Common myeloid progenitor, CD34-positive (primary cell): ENCODE measurements around the gene CYB5B.

Experiments used
- CTCF ChIA-PET: fragments of 350-600 bp; sonication (Branson Sonifier 250); formaldehyde crosslinking; loops from one replicate; lab custom pipeline; 2021; ENCODE audit warnings: antibody characterized with exemption; lab: Charles Lee
- POLR2A ChIA-PET: fragments of 350-600 bp; sonication (Branson Sonifier 250); formaldehyde crosslinking; loops from one replicate; lab custom pipeline; 2021; ENCODE audit warnings: antibody characterized with exemption; lab: Charles Lee
- DNase-seq, 3 donors: peaks; one replicate each; pipeline versions ENCODE4 v3.0.0 to v3.0.0-alpha.2; 2013
- H3K27ac ChIP-seq, 2 experiments: 1 replicate in 1 of 2; 2 replicates in 1 of 2; pipeline ENCODE4 v1.7.0; 2013; ENCODE audit warnings: inconsistent platforms in 2 of 2, low read length in 2 of 2, mild to moderate bottlenecking in 2 of 2, low read depth in 1 of 2, moderate library complexity in 1 of 2; ENCODE audit not compliant: severe bottlenecking in 2 of 2, insufficient read depth in 1 of 2, poor library complexity in 1 of 2
- H3K27me3 ChIP-seq, 5 experiments: replicated peaks in 2 of 5; 1 replicate in 3 of 5; 2 replicates in 2 of 5; pipeline versions ENCODE4 v1.6.1 to v1.7.0; 2013; ENCODE audit warnings: low read length in 4 of 5, mild to moderate bottlenecking in 2 of 5, moderate library complexity in 2 of 5, inconsistent platforms in 1 of 5; ENCODE audit not compliant: insufficient read depth in 5 of 5, control insufficient read depth in 4 of 5
- H3K36me3 ChIP-seq, 4 experiments: 1 replicate in 2 of 4; 2 replicates in 2 of 4; pipeline versions ENCODE4 v1.6.1 to v1.7.0; 2013; ENCODE audit warnings: low read length in 3 of 4, control low read depth in 1 of 4, mild to moderate bottlenecking in 1 of 4; ENCODE audit not compliant: control insufficient read depth in 4 of 4, insufficient read depth in 4 of 4
- H3K4me1 ChIP-seq, 4 experiments: 1 replicate in 3 of 4; 2 replicates in 1 of 4; pipeline versions ENCODE4 v1.6.1 to v1.7.1; 2013; ENCODE audit warnings: low read length in 3 of 4, mild to moderate bottlenecking in 3 of 4, control low read depth in 1 of 4, inconsistent platforms in 1 of 4, moderate library complexity in 1 of 4; ENCODE audit not compliant: control insufficient read depth in 4 of 4, insufficient read depth in 4 of 4; ENCODE audit errors: control extremely low read depth in 1 of 4
- H3K4me3 ChIP-seq, 7 experiments: 1 replicate in 4 of 7; 2 replicates in 3 of 7; pipeline versions ENCODE4 v1.5.1 to v1.7.0; 2013; ENCODE audit warnings: mild to moderate bottlenecking in 7 of 7, low read length in 6 of 7, moderate library complexity in 6 of 7, inconsistent platforms in 2 of 7, low read depth in 2 of 7, control low read depth in 1 of 7; ENCODE audit not compliant: insufficient read depth in 4 of 7, control insufficient read depth in 1 of 7; ENCODE audit errors: extremely low read depth in 1 of 7
- H3K9me3 ChIP-seq, 5 experiments: 1 replicate in 4 of 5; 2 replicates in 1 of 5; pipeline versions ENCODE4 v1.6.1 to v1.7.1; 2013; ENCODE audit warnings: low read length in 4 of 5, mild to moderate bottlenecking in 2 of 5, inconsistent platforms in 1 of 5, low read depth in 1 of 5, moderate library complexity in 1 of 5; ENCODE audit not compliant: control insufficient read depth in 4 of 5, insufficient read depth in 2 of 5; ENCODE audit errors: control extremely low read depth in 1 of 5
- WGBS: methylation state at CpG from one replicate; pipeline ENCODE4 v1.1.5; 2013; ENCODE audit not compliant: insufficient coverage; 5-methylcytosine and 5-hydroxymethylcytosine counted together

CYB5B gene

DNA sequence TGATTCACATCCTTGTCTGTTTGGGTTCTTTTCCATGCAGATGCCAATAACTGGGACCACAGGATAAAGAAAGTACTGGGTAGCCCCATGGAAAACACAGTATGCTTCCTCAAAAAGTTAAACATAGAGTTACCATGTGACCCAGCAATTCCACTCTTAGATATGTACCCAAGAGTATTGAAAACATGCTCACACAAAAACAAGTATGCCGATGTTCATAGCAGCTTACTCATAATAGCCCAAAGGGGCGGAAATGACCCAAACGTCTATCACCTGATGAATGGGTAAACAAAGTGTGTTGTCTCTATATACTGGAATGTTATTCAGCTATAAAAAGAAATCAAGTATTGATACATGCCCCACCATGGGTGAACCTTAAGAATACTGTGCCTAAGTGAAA lies 55.4 kb downstream of the CYB5B start:
- 100% methylated on average over 1 of the region's 3 CpGs for WGBS
- CTCF ChIA-PET: interaction anchor here (0.9 kb wide), 1 partner anchor 85 kb away, joined by 3 read pairs; no protein-coding TSS in a partner anchor

DNA sequence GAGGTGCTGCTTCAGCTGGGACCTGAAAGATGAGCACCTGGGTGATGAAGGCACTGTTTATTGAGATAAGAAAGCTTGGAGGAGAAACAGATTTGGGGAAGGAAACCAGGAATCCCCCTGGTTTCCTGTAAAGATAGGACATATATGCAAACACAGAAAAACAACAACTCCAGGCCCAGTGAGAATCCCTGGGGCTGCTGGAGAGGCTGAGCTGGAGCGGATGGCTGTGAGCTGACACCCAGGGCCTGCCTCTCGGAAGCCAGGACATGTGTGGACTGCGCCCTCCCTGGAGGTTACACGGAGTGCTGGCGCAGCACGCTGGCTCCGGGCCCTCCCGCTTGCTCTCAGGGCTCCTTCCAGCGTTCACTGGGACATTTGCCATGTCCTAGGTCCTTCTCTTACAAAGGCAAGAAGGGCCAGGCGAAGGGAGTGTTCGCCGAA lies 57.5 kb downstream of the CYB5B start:
- 46% methylated on average over 9 of the region's 12 CpGs for WGBS
- Histone ChIP-seq H3K4me1 (peaks cover 13 to 42% (median 32%) of the 10 kb centered on the region in 4 experiments), H3K4me3 (peak overlapping the region in 2 of 7 experiments; percentile 24 to 34), H3K36me3 (no peaks in the 10 kb centered on the region), H3K27me3 (no peaks in the 10 kb centered on the region), H3K9me3 (peaks cover 0 to 3% (median 0%) of the 10 kb centered on the region in 5 experiments), H3K27ac (no peak overlapping the region)
- ChIA-PET CTCF (interaction anchor here (0.8 to 1.6 kb wide), 4 partner anchors 13 to 88 kb away, joined by 3 to 4 read pairs (median 3); no protein-coding TSS in a partner anchor), POLR2A (interaction anchor here (0.6 to 1.6 kb wide), 3 partner anchors 14 to 95 kb away, joined by 3 to 5 read pairs (median 3); no protein-coding TSS in a partner anchor)
- peak; percentile 36 to 60 (median 45) for DNase-seq

More for the DNA sequence above, 55.4 kb downstream of the CYB5B start:
- no peak for DNase-seq
- H3K36me3 ChIP-seq: no peaks in the 10 kb centered on the region
- H3K4me1 ChIP-seq: peaks cover 15 to 52% (median 40%) of the 10 kb centered on the region in 4 experiments
- H3K9me3 ChIP-seq: peaks cover 0 to 3% (median 0%) of the 10 kb centered on the region in 5 experiments
- H3K4me3 ChIP-seq: no peak overlapping the region
- POLR2A ChIA-PET: no interaction called here
- no peaks in the 10 kb centered on the region for H3K27me3 ChIP-seq
- no peak overlapping the region for H3K27ac ChIP-seq

DNA sequence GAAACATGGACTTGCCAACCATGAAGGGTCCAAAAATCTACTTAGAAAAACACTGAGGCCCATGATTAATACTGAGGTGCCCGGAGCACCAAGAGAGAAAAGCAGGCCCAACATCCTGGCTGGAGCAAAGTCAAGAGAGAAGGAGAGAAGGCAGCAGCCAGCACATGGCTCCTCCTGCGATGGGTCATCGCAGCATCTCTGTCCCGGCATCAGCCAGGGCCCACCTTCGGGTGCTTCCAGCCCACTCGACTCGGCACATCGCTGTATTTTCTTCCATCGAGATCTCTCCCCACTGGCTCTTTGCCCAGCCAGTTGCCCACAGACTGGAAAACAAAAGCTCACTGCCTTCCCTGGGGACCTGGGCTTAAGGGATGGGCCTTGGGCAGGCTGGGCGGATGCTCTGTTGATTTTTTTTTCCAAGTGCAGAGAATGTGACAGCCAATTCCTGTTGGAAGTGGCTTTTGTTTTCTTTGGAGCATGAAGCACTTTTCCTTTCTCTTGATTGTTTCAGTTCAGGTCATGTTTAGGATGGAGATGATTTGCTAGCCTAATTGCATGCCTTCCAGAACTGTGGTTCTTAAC lies 58.1 kb downstream of the CYB5B start:
- H3K9me3 ChIP-seq: peaks cover 0 to 3% (median 0%) of the 10 kb centered on the region in 5 experiments
- no peaks in the 10 kb centered on the region for H3K36me3 ChIP-seq
- H3K4me3 ChIP-seq: peak overlapping the region in 1 of 7 experiments; percentile 8
- ChIA-PET POLR2A (interaction anchor here (0.6 to 1.6 kb wide), 3 partner anchors 23 to 96 kb away, joined by 3 to 5 read pairs (median 3); no protein-coding TSS in a partner anchor), CTCF (interaction anchor here (1.2 to 1.6 kb wide), 3 partner anchors 12 to 89 kb away, joined by 3 to 4 read pairs (median 3); no protein-coding TSS in a partner anchor)
- H3K27ac ChIP-seq: no peak overlapping the region
- WGBS: 88% methylated on average over 10 of the region's 10 CpGs
- H3K27me3 ChIP-seq: no peaks in the 10 kb centered on the region
- peaks cover 7 to 37% (median 26%) of the 10 kb centered on the region in 4 experiments for H3K4me1 ChIP-seq
- no peak for DNase-seq

DNA sequence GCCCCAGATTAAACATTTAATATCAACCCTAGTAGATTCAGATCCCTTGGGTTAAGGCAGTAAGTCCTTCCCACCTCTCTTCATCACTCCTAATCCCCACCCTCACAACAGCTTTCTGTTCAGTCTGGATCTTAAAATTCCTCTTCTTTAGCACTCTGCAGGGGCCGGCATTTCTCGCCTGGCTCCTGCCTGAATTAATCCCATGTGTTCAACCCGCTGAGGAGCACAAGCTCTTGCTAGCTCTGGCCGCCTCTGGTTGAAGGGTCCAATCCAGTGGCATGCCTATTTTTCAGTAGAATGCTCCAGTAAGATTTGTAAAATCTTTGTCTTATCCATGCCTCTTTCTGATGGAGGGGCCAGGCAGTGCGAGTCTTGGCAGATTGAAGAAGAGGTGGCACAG lies 59.2 kb downstream of the CYB5B start:
- WGBS: 95% methylated on average over 4 of the region's 5 CpGs
- DNase-seq: no peak
- CTCF ChIA-PET: no interaction called here
- Histone ChIP-seq H3K27me3 (no peaks in the 10 kb centered on the region), H3K27ac (no peak overlapping the region), H3K4me1 (peaks cover 3 to 31% (median 20%) of the 10 kb centered on the region in 4 experiments), H3K4me3 (no peak overlapping the region), H3K36me3 (no peaks in the 10 kb centered on the region), H3K9me3 (peaks cover 0 to 3% (median 0%) of the 10 kb centered on the region in 5 experiments)
- POLR2A ChIA-PET: interaction anchor here (0.6 kb wide), 1 partner anchor 12 kb away, joined by 3 read pairs; no protein-coding TSS in a partner anchor

DNA sequence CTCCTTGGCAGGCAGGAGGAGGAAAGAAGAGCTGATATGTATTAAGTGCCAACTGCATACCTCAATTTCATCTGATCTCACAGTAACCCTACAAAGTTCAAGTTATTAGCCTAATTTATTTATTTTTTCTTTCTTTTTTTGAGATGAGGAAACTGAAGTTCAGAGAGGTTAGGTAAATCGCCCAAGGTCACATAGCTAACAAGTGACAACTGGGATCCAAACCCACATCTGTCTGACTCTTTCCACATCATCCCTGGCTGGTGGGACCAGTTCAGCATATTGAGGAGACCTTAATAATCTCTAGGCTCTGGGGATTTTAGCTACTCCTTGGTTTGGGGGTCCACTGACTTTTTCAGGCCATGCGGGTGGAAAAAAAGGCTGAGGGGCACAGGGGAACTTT lies 60.9 kb downstream of the CYB5B start:
- no peak overlapping the region for H3K27ac ChIP-seq
- peaks cover 3 to 23% (median 18%) of the 10 kb centered on the region in 4 experiments for H3K4me1 ChIP-seq
- H3K9me3 ChIP-seq: no peaks in the 10 kb centered on the region
- no peaks in the 10 kb centered on the region for H3K36me3 ChIP-seq
- no peak for DNase-seq
- WGBS: no CpG with 5 or more reads among the region's 2 CpGs
- POLR2A ChIA-PET: no interaction called here
- no peaks in the 10 kb centered on the region for H3K27me3 ChIP-seq
- CTCF ChIA-PET: interaction anchor here (1.0 to 1.6 kb wide), 2 partner anchors 9 to 79 kb away, joined by 3 read pairs; no protein-coding TSS in a partner anchor
- H3K4me3 ChIP-seq: no peak overlapping the region

DNA sequence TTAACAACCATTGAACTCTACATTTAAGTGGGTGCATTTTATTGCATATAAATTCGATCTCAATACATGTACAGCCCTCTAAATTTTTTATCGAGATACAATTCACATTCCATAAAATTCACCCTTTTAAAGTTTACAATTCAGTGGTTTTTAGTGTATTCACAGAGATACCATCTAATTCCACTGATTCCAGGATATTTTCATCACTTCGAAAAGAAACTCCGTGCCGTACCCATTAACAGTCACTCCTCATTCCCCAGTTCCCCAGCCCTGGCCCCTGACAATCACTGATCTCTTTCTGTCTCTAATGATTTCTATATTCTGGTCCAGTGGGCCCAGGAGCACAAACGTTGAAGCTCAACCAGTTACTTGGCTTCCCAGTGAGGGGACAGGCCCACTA lies 61.4 kb downstream of the CYB5B start:
- no peak overlapping the region for H3K4me3 ChIP-seq
- 97% methylated on average over 5 of the region's 6 CpGs for WGBS
- CTCF ChIA-PET: interaction anchor here (1.0 to 1.6 kb wide), 2 partner anchors 9 to 78 kb away, joined by 3 read pairs; no protein-coding TSS in a partner anchor
- H3K9me3 ChIP-seq: no peaks in the 10 kb centered on the region
- H3K4me1 ChIP-seq: peaks cover 3 to 20% (median 16%) of the 10 kb centered on the region in 4 experiments
- DNase-seq: no peak
- no peak overlapping the region for H3K27ac ChIP-seq
- H3K36me3 ChIP-seq: no peaks in the 10 kb centered on the region
- H3K27me3 ChIP-seq: no peaks in the 10 kb centered on the region
- POLR2A ChIA-PET: no interaction called here

DNA sequence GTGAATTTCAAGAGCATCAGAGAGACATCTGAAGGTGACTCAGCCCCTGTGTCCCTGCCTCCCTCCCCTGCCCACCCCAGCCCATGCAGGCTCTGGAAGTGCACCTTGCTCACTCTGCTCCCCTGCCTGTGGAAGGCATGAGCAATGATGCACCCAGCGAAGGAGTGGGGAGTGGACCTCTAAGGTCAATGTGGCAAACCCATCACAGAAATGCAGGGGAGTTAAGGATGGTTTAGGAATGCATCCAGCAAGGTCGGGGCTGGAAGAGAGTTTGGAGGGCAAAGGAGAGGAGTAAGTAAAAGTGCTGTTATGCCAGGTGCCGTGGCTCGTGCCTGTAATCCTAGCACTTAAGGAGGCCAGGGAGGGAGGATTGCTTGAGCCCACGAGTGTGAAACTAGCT lies 61.9 kb downstream of the CYB5B start:
- no peak for DNase-seq

More for the DNA sequence above, 61.9 kb downstream of the CYB5B start:
- peaks cover 3 to 15% (median 12%) of the 10 kb centered on the region in 4 experiments for H3K4me1 ChIP-seq
- WGBS: 100% methylated on average over 2 of the region's 5 CpGs
- ChIA-PET POLR2A (no interaction called here), CTCF (interaction anchor here (1.6 kb wide), 1 partner anchor 8 kb away, joined by 3 read pairs; no protein-coding TSS in a partner anchor)
- H3K9me3 ChIP-seq: no peaks in the 10 kb centered on the region
- H3K36me3 ChIP-seq: no peaks in the 10 kb centered on the region
- no peak overlapping the region for H3K27ac ChIP-seq
- no peaks in the 10 kb centered on the region for H3K27me3 ChIP-seq
- H3K4me3 ChIP-seq: no peak overlapping the region
